ENCODE data around the gene BCKDHB.

DNA sequence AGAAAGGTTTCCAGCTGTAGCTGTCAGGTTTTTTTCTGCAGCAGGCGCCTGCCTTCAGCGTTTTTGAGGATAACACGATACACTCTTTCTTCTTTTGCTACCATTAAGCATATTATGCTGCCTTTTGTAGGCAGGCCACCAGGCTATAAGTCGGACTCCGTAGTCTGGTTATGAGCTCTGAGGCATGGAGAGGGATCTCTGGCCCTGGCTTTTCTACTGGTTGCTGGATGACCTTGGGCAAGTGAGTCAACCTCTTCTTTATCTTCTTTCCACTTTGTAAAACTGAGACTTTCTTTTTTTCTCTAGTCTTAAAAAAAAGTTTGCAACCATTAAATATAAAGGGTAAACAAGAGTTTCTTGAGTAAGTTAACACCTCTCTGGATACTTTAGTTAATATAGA is 120.2 kb downstream of the BCKDHB start:
- TF ChIP-seq, protein P1, sequence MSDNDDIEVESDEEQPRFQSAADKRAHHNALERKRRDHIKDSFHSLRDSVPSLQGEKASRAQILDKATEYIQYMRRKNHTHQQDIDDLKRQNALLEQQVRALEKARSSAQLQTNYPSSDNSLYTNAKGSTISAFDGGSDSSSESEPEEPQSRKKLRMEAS (IDR thresholded peaks at IDR 0.05; ENCODE audit: low read depth), result no peak
- TF ChIP-seq MXI1 (IDR thresholded peaks at IDR 0.05; ENCODE audit: low read depth, low read length) (no peak), EP300 (IDR thresholded peaks at IDR 0.05; ENCODE audit: borderline replicate concordance in 1 of 2, low read depth in 1 of 2, low read length in 1 of 2) (no peak), CHD2 (IDR thresholded peaks at IDR 0.05; ENCODE audit: low read length, partially characterized antibody) (no peak), NRF1 (IDR thresholded peaks at IDR 0.05; ENCODE audit: low read depth, low read length) (no peak)
- TF ChIP-seq, protein P2, sequence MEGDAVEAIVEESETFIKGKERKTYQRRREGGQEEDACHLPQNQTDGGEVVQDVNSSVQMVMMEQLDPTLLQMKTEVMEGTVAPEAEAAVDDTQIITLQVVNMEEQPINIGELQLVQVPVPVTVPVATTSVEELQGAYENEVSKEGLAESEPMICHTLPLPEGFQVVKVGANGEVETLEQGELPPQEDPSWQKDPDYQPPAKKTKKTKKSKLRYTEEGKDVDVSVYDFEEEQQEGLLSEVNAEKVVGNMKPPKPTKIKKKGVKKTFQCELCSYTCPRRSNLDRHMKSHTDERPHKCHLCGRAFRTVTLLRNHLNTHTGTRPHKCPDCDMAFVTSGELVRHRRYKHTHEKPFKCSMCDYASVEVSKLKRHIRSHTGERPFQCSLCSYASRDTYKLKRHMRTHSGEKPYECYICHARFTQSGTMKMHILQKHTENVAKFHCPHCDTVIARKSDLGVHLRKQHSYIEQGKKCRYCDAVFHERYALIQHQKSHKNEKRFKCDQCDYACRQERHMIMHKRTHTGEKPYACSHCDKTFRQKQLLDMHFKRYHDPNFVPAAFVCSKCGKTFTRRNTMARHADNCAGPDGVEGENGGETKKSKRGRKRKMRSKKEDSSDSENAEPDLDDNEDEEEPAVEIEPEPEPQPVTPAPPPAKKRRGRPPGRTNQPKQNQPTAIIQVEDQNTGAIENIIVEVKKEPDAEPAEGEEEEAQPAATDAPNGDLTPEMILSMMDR (IDR thresholded peaks at IDR 0.05), result no peak
- TF ChIP-seq, protein P3, sequence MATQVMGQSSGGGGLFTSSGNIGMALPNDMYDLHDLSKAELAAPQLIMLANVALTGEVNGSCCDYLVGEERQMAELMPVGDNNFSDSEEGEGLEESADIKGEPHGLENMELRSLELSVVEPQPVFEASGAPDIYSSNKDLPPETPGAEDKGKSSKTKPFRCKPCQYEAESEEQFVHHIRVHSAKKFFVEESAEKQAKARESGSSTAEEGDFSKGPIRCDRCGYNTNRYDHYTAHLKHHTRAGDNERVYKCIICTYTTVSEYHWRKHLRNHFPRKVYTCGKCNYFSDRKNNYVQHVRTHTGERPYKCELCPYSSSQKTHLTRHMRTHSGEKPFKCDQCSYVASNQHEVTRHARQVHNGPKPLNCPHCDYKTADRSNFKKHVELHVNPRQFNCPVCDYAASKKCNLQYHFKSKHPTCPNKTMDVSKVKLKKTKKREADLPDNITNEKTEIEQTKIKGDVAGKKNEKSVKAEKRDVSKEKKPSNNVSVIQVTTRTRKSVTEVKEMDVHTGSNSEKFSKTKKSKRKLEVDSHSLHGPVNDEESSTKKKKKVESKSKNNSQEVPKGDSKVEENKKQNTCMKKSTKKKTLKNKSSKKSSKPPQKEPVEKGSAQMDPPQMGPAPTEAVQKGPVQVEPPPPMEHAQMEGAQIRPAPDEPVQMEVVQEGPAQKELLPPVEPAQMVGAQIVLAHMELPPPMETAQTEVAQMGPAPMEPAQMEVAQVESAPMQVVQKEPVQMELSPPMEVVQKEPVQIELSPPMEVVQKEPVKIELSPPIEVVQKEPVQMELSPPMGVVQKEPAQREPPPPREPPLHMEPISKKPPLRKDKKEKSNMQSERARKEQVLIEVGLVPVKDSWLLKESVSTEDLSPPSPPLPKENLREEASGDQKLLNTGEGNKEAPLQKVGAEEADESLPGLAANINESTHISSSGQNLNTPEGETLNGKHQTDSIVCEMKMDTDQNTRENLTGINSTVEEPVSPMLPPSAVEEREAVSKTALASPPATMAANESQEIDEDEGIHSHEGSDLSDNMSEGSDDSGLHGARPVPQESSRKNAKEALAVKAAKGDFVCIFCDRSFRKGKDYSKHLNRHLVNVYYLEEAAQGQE (IDR thresholded peaks at IDR 0.05; ENCODE audit: low read depth, low read length), result no peak

Data from SK-N-SH (cell line).